ENCODE measurements around the gene SIGLECL1. TPM values are rescaled to one million over a fixed set of nuclear protein-coding genes. Genes with fewer than 3 reads are reported as not detected.

The SIGLECL1 gene
- total RNA-seq, 1 donor from 2014 or later = not detected

DNA sequence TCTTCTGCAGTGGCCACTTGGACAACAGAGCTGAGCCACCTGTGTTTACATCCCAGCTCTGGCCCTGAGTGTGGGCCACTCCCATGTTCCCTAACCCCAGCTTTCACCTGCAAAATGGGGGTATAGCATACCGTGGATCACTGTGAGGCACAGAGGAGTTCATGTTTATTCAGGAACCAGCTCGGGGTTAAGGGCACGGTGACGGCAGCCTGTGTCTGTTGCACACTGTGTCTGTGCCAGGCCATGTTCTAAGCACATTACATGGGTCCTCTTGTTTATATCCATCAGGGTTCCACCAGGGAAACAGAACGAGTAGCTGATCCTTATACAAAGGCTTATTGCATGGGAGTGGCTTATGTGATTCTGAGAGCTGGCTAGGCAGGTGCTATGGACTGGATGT lies 46.5 kb downstream of the SIGLECL1 start:
- no peak for DNase-seq (ENCODE audit: low read depth)
- Histone ChIP-seq H3K4me3 (ENCODE audit: insufficient read depth, low read depth, low read length) (no peak overlapping the region), H3K27ac (ENCODE audit: low read depth, low read length) (no peak overlapping the region), H3K4me1 (ENCODE audit: insufficient read depth, low read length) (no peaks in the 10 kb centered on the region), H2AFZ (ENCODE audit: low read depth, low read length) (no peak overlapping the region), H3K36me3 (ENCODE audit: insufficient read depth, low read length) (no peaks in the 10 kb centered on the region), H4K20me1 (ENCODE audit: insufficient read depth, low read length) (no peaks in the 10 kb centered on the region), H3K9me3 (ENCODE audit: insufficient read depth, low read depth, low read length) (peaks cover 3% of the 10 kb centered on the region), H3K79me2 (ENCODE audit: insufficient read depth, low read length) (no peaks in the 10 kb centered on the region), H3K4me2 (ENCODE audit: low read length) (no peak overlapping the region), H3K9ac (ENCODE audit: low read length) (no peak overlapping the region), H3K27me3 (ENCODE audit: insufficient read depth, low read length) (no peaks in the 10 kb centered on the region)
- no peak for FAIRE-seq
- no peaks in the 10 kb centered on the region for H3K4me1 Mint-ChIP-seq (ENCODE audit: low read depth, unreplicated experiment)
- no peak overlapping the region for H3K27ac Mint-ChIP-seq (ENCODE audit: unreplicated experiment)
- H3K4me3 Mint-ChIP-seq (ENCODE audit: unreplicated experiment) = no peak overlapping the region
- H3K27me3 Mint-ChIP-seq (ENCODE audit: low read depth, unreplicated experiment) = peaks cover 21% of the 10 kb centered on the region
- peaks cover 8% of the 10 kb centered on the region for H3K9me3 Mint-ChIP-seq (ENCODE audit: unreplicated experiment)
- H3K36me3 Mint-ChIP-seq (ENCODE audit: low read depth, unreplicated experiment) = no peaks in the 10 kb centered on the region
- TF ChIP-seq, protein P1, sequence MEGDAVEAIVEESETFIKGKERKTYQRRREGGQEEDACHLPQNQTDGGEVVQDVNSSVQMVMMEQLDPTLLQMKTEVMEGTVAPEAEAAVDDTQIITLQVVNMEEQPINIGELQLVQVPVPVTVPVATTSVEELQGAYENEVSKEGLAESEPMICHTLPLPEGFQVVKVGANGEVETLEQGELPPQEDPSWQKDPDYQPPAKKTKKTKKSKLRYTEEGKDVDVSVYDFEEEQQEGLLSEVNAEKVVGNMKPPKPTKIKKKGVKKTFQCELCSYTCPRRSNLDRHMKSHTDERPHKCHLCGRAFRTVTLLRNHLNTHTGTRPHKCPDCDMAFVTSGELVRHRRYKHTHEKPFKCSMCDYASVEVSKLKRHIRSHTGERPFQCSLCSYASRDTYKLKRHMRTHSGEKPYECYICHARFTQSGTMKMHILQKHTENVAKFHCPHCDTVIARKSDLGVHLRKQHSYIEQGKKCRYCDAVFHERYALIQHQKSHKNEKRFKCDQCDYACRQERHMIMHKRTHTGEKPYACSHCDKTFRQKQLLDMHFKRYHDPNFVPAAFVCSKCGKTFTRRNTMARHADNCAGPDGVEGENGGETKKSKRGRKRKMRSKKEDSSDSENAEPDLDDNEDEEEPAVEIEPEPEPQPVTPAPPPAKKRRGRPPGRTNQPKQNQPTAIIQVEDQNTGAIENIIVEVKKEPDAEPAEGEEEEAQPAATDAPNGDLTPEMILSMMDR (IDR thresholded peaks at IDR 0.05; ENCODE audit: insufficient read depth, low read depth, low read length) = no peak
- TF ChIP-seq EZH2 (IDR thresholded peaks at IDR 0.05; ENCODE audit: insufficient read depth, low read length) = no peak

DNA sequence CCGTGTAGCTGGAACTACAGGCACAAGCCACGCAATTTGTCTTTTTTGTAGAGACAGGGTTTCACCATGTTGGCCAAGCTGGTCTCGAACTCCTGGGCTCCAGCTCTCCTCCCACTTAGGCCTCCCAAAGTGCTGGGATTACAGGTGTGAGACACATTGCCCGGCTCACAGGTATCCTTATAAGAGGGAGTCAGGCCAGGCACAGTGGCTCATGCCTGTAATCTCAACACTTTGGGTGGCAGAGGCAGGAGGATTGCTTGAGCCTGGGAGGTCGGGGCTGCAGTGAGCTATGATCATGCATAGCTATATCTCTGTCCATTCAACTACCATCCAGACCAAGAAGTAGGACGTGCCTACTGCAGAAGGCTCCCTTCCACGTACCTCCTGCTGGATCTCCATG lies 50.4 kb downstream of the SIGLECL1 start:
- H4K20me1 ChIP-seq (ENCODE audit: insufficient read depth, low read length) = no peaks in the 10 kb centered on the region
- H3K27me3 Mint-ChIP-seq (ENCODE audit: low read depth, unreplicated experiment) = peaks cover 10% of the 10 kb centered on the region
- H3K9me3 Mint-ChIP-seq (ENCODE audit: unreplicated experiment) = peaks cover 6% of the 10 kb centered on the region
- no peak overlapping the region for H3K9ac ChIP-seq (ENCODE audit: low read length)
- H3K4me1 ChIP-seq (ENCODE audit: insufficient read depth, low read length) = no peaks in the 10 kb centered on the region
- TF ChIP-seq EZH2 (IDR thresholded peaks at IDR 0.05; ENCODE audit: insufficient read depth, low read length) = no peak
- no peaks in the 10 kb centered on the region for H3K36me3 Mint-ChIP-seq (ENCODE audit: low read depth, unreplicated experiment)
- H2AFZ ChIP-seq (ENCODE audit: low read depth, low read length) = no peak overlapping the region
- peaks cover 7% of the 10 kb centered on the region for H3K9me3 ChIP-seq (ENCODE audit: insufficient read depth, low read depth, low read length)
- H3K27ac Mint-ChIP-seq (ENCODE audit: unreplicated experiment) = no peak overlapping the region
- DNase-seq (ENCODE audit: low read depth) (no peak), FAIRE-seq (no peak)
- no peaks in the 10 kb centered on the region for H3K36me3 ChIP-seq (ENCODE audit: insufficient read depth, low read length)
- no peak overlapping the region for H3K4me2 ChIP-seq (ENCODE audit: low read length)
- no peak overlapping the region for H3K4me3 ChIP-seq (ENCODE audit: insufficient read depth, low read depth, low read length)
- no peaks in the 10 kb centered on the region for H3K4me1 Mint-ChIP-seq (ENCODE audit: low read depth, unreplicated experiment)
- H3K79me2 ChIP-seq (ENCODE audit: insufficient read depth, low read length) = no peaks in the 10 kb centered on the region
- H3K27ac ChIP-seq (ENCODE audit: low read depth, low read length) = no peak overlapping the region
- no peak overlapping the region for H3K4me3 Mint-ChIP-seq (ENCODE audit: unreplicated experiment)
- H3K27me3 ChIP-seq (ENCODE audit: insufficient read depth, low read length) = no peaks in the 10 kb centered on the region

DNA sequence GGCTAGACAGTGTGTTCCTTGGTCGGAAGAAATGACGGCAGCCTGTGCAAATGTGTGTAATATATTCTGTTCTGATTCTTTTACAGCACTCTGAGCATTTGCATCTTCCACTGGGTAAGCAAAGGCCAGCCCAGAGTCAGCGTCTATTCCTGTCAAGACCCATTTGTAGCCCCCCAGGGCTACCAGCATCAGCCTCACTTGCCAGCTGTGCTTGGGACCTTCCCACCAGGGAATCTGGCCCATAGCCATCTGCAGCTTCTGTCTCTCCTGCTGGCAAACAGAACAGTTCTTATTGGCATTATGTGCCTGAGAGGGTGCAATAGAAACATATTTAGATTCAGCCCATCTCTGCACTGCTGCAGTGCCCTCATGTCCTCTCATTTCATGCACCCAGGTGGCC lies 54.6 kb downstream of the SIGLECL1 start:
- Histone ChIP-seq H3K4me1 (ENCODE audit: insufficient read depth, low read length) (no peaks in the 10 kb centered on the region), H4K20me1 (ENCODE audit: insufficient read depth, low read length) (no peaks in the 10 kb centered on the region), H3K4me2 (ENCODE audit: low read length) (no peak overlapping the region), H2AFZ (ENCODE audit: low read depth, low read length) (no peak overlapping the region), H3K27me3 (ENCODE audit: insufficient read depth, low read length) (no peaks in the 10 kb centered on the region), H3K4me3 (ENCODE audit: insufficient read depth, low read depth, low read length) (no peak overlapping the region), H3K27ac (ENCODE audit: low read depth, low read length) (no peak overlapping the region), H3K79me2 (ENCODE audit: insufficient read depth, low read length) (no peaks in the 10 kb centered on the region), H3K36me3 (ENCODE audit: insufficient read depth, low read length) (no peaks in the 10 kb centered on the region), H3K9me3 (ENCODE audit: insufficient read depth, low read depth, low read length) (peaks cover 11% of the 10 kb centered on the region), H3K9ac (ENCODE audit: low read length) (no peak overlapping the region)
- peaks cover 9% of the 10 kb centered on the region for H3K9me3 Mint-ChIP-seq (ENCODE audit: unreplicated experiment)
- no peak for TF ChIP-seq EZH2 (IDR thresholded peaks at IDR 0.05; ENCODE audit: insufficient read depth, low read length)
- TF ChIP-seq, protein P1 (IDR thresholded peaks at IDR 0.05; ENCODE audit: insufficient read depth, low read depth, low read length) = no peak
- H3K4me3 Mint-ChIP-seq (ENCODE audit: unreplicated experiment) = no peak overlapping the region
- H3K4me1 Mint-ChIP-seq (ENCODE audit: low read depth, unreplicated experiment) = no peaks in the 10 kb centered on the region
- no peak overlapping the region for H3K27ac Mint-ChIP-seq (ENCODE audit: unreplicated experiment)
- FAIRE-seq (no peak), DNase-seq (ENCODE audit: low read depth) (no peak)
- H3K36me3 Mint-ChIP-seq (ENCODE audit: low read depth, unreplicated experiment) = no peaks in the 10 kb centered on the region
- H3K27me3 Mint-ChIP-seq (ENCODE audit: low read depth, unreplicated experiment) = peaks cover 17% of the 10 kb centered on the region
